ENCODE data around the gene HORMAD1. TPM values are rescaled to one million over a fixed set of nuclear protein-coding genes. Genes with fewer than 3 reads are reported as not detected.

The HORMAD1 gene
- total RNA-seq, 1 donor from 2014 or later: not detected

DNA sequence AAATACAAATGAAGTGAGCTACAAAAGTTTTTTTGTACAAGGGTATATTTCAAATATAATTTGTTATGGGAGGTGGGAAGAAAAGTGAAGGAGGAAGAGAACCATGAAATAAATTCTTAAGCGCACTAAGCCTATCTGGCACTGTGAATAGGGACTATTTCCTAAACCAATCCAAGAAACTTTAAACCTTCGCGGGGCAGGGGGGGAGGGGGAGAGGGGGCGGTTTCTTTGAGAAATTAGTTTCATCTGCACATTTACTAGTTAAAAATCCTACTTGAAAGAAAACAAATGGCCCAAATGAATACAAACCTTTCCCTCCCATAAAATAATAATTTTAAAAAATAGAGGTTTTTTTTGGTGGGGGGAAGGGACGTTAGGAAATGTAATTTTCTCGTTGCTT, 24.1 kb downstream of the HORMAD1 start:
- DNase-seq (ENCODE audit: low read depth, low spot score): no peak
- H3K27ac Mint-ChIP-seq (ENCODE audit: unreplicated experiment): peak overlapping the region; percentile 98
- TF ChIP-seq, protein P1, sequence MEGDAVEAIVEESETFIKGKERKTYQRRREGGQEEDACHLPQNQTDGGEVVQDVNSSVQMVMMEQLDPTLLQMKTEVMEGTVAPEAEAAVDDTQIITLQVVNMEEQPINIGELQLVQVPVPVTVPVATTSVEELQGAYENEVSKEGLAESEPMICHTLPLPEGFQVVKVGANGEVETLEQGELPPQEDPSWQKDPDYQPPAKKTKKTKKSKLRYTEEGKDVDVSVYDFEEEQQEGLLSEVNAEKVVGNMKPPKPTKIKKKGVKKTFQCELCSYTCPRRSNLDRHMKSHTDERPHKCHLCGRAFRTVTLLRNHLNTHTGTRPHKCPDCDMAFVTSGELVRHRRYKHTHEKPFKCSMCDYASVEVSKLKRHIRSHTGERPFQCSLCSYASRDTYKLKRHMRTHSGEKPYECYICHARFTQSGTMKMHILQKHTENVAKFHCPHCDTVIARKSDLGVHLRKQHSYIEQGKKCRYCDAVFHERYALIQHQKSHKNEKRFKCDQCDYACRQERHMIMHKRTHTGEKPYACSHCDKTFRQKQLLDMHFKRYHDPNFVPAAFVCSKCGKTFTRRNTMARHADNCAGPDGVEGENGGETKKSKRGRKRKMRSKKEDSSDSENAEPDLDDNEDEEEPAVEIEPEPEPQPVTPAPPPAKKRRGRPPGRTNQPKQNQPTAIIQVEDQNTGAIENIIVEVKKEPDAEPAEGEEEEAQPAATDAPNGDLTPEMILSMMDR (conservative IDR thresholded peaks at IDR 0.05): no peak
- peak overlapping the region; percentile 93 for H3K4me3 Mint-ChIP-seq
- H3K9me3 Mint-ChIP-seq: no peaks in the 10 kb centered on the region
- peaks cover 3% of the 10 kb centered on the region for H3K36me3 Mint-ChIP-seq (ENCODE audit: low read depth)
- peaks cover 23% of the 10 kb centered on the region for H3K4me1 Mint-ChIP-seq
- H3K27me3 Mint-ChIP-seq (ENCODE audit: low read depth): peaks cover 18% of the 10 kb centered on the region

DNA sequence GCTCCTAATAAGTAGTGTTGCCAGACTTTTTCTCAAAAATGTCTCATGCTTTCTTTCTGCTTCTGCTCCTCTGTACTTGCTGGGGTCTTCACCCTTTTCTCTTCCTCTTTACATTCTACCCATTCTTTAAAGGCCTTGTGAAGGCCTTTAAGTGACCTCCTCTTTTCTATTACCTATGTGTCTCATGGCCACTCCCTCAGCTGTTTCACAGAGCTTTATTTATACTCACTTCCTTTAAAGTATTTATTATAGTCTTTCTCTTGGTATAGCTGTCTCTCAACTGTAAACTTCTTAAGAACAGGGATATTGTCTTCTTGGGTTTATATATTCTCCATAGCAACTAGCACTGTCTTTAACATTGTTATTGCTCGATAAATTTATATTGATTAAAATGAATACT, 24.5 kb downstream of the HORMAD1 start:
- H3K9me3 Mint-ChIP-seq: no peaks in the 10 kb centered on the region
- peaks cover 16% of the 10 kb centered on the region for H3K27me3 Mint-ChIP-seq (ENCODE audit: low read depth)
- peaks cover 3% of the 10 kb centered on the region for H3K36me3 Mint-ChIP-seq (ENCODE audit: low read depth)
- H3K27ac Mint-ChIP-seq (ENCODE audit: unreplicated experiment): no peak overlapping the region
- peaks cover 23% of the 10 kb centered on the region for H3K4me1 Mint-ChIP-seq
- no peak for DNase-seq (ENCODE audit: low read depth, low spot score)
- TF ChIP-seq, protein P1 (conservative IDR thresholded peaks at IDR 0.05): no peak
- H3K4me3 Mint-ChIP-seq: peak overlapping the region; percentile 93

DNA sequence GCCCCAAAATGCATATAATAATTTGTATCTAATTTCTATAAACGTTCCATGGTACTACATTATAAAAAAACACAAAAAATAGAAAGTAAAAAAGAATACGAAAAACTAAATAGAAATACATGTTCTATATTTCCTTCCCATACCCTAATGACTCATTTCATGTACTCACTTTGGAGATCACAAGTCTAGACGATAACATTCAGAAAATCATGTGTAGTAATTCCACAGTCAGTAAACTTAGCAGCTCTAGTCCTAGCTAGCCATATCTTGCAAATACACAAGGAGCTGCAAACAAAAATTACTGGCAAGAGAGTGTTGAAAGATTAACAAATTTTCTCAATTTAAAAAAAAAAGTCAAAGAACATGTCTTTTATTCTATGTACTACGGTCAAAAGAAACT, 25.1 kb downstream of the HORMAD1 start:
- Mint-ChIP-seq H3K4me1 (peaks cover 23% of the 10 kb centered on the region), H3K9me3 (no peaks in the 10 kb centered on the region), H3K36me3 (ENCODE audit: low read depth) (peaks cover 3% of the 10 kb centered on the region), H3K27me3 (ENCODE audit: low read depth) (peaks cover 12% of the 10 kb centered on the region), H3K4me3 (peak overlapping the region; percentile 70), H3K27ac (ENCODE audit: unreplicated experiment) (no peak overlapping the region)
- no peak for DNase-seq (ENCODE audit: low read depth, low spot score)
- TF ChIP-seq, protein P1 (conservative IDR thresholded peaks at IDR 0.05): no peak

DNA sequence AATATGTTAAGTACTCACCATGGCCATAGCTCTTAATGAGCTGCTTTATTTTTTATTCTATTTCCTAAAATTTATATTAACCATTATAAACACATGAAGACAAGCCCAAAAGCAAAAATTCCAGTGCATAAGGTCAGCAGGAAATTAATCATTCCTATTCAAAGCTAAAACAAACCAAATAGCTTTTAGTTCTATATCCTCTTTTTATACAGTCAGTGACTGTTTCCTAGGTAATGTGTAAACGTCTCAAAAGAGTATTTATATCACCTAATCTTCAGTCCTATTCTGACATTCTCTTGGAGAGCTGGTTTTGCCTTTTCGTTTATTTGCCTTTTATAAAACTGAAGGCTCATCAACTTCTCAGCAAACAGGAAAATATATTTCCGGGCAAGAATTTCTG, 28.0 kb downstream of the HORMAD1 start:
- TF ChIP-seq, protein P1 (conservative IDR thresholded peaks at IDR 0.05): no peak
- no peak for DNase-seq (ENCODE audit: low read depth, low spot score)
- Mint-ChIP-seq H3K4me3 (no peak overlapping the region), H3K27ac (ENCODE audit: unreplicated experiment) (no peak overlapping the region), H3K9me3 (no peaks in the 10 kb centered on the region), H3K36me3 (ENCODE audit: low read depth) (peaks cover 6% of the 10 kb centered on the region), H3K4me1 (peaks cover 21% of the 10 kb centered on the region), H3K27me3 (ENCODE audit: low read depth) (peaks cover 3% of the 10 kb centered on the region)

DNA sequence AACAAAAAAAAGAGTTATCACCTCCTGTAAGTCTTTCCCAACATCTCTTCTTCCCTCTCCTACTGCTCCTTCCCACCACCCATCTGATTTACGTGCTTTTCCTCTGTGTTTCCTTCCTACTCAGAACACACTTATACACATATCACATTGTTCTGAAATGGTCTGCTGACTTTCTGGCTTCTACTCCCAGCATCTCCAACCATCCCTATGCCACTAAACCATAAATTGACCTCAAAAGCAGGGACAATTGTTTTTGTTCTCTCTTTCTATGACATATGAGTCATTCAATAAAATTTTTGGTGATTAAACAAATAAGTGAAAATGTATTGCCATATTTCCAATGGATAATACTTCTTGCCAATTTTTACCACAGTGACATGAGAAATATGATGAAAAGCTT, 31.9 kb downstream of the HORMAD1 start:
- H3K9me3 Mint-ChIP-seq: no peaks in the 10 kb centered on the region
- TF ChIP-seq, protein P1 (conservative IDR thresholded peaks at IDR 0.05): no peak
- H3K27ac Mint-ChIP-seq (ENCODE audit: unreplicated experiment): peak overlapping the region; percentile 62
- DNase-seq (ENCODE audit: low read depth, low spot score): no peak
- no peaks in the 10 kb centered on the region for H3K4me1 Mint-ChIP-seq
- no peak overlapping the region for H3K4me3 Mint-ChIP-seq
- no peaks in the 10 kb centered on the region for H3K27me3 Mint-ChIP-seq (ENCODE audit: low read depth)
- H3K36me3 Mint-ChIP-seq (ENCODE audit: low read depth): peaks cover 3% of the 10 kb centered on the region

DNA sequence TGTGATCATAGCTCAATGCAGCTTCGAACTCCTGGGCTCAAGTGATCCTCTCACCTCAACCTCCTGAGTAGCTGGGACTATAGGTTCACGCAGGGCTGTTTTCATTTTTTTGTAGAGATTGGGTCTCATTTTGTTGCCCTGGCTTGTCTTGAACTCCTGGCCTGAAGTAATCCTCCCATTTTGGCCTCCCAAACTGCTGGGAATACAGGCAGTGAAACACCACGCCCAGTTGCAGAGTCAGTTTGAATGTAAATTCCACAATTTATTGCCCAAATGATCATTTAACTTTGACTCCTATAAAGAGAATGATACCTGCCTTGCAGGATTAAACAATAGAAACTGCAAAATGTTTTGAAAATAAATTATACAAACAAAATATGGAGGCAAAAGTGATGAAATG, 34.4 kb downstream of the HORMAD1 start:
- H3K9me3 Mint-ChIP-seq: no peaks in the 10 kb centered on the region
- no peak overlapping the region for H3K27ac Mint-ChIP-seq (ENCODE audit: unreplicated experiment)
- H3K4me3 Mint-ChIP-seq: no peak overlapping the region

More for the DNA sequence above, 34.4 kb downstream of the HORMAD1 start:
- Mint-ChIP-seq H3K36me3 (ENCODE audit: low read depth) (peaks cover 3% of the 10 kb centered on the region), H3K27me3 (ENCODE audit: low read depth) (no peaks in the 10 kb centered on the region), H3K4me1 (no peaks in the 10 kb centered on the region)
- DNase-seq (ENCODE audit: low read depth, low spot score): no peak
- TF ChIP-seq, protein P1 (conservative IDR thresholded peaks at IDR 0.05): no peak

All from neural crest cell (in vitro differentiated cells).